HepG2 (cell line): ENCODE data around the gene NSFL1C.

Experiments
- EP300 ChIP-seq, 3 experiments: sonication (generic) in 1 of 3; formaldehyde crosslinking in 1 of 3; IDR thresholded peaks; 2 replicates each; pipeline versions ENCODE4 v1.5.1 to v1.6.1; 2011 to 2020; ENCODE audit warnings: low read depth in 2 of 3, low read length in 2 of 3, borderline replicate concordance in 1 of 3, improper control_type of control experiment in 1 of 3, mild to moderate bottlenecking in 1 of 3, missing genetic modification reagents in 1 of 3, moderate library complexity in 1 of 3
- EZH2 ChIP-seq: conservative IDR thresholded peaks from 2 replicates; pipeline ENCODE4 v1.6.1; 2012; ENCODE audit warnings: mild to moderate bottlenecking, low read depth, low read length, moderate library complexity
- GMEB2 ChIP-seq: IDR thresholded peaks from 2 replicates; pipeline ENCODE4 v1.6.1; 2016; ENCODE audit warnings: missing biosample characterization, missing genetic modification reagents, low read depth
- PLRG1 ChIP-seq: fragments of 450-650 bp; conservative IDR thresholded peaks from 2 replicates; pipeline ENCODE4 v1.6.1; 2016
- POLR2A ChIP-seq, 2 experiments: IDR thresholded peaks; 2 replicates each; pipeline ENCODE4 v1.6.1; 2011; ENCODE audit warnings: low read depth in 2 of 2, low read length in 2 of 2, mild to moderate bottlenecking in 1 of 2, moderate library complexity in 1 of 2; ENCODE audit not compliant: insufficient read depth in 1 of 2
- SMC3 ChIP-seq: IDR thresholded peaks from 2 replicates; pipeline ENCODE4 v1.6.1; 2011; ENCODE audit warnings: low read length, improper control_type of control experiment
- TAF1 ChIP-seq: sonication (generic); formaldehyde crosslinking; IDR thresholded peaks from 2 replicates; pipeline ENCODE4 v1.4.0; 2020; ENCODE audit warnings: missing genetic modification reagents
- TCF12 ChIP-seq, 2 experiments: fragments of 450-650 bp in 1 of 2; sonication (generic) in 1 of 2; formaldehyde crosslinking in 1 of 2; IDR thresholded peaks; 2 replicates each; pipeline versions ENCODE4 v1.6.1 to v1.8.0; 2017 to 2022; ENCODE audit warnings: antibody characterized with exemption in 1 of 2, mild to moderate bottlenecking in 1 of 2, missing genetic modification reagents in 1 of 2, moderate library complexity in 1 of 2
- TP53 ChIP-seq: sonication (generic); formaldehyde crosslinking; conservative IDR thresholded peaks from 2 replicates; pipeline ENCODE4 v1.4.0; 2020; ENCODE audit warnings: missing genetic modification reagents
- TF ChIP-seq, protein P1 (sequence below): sonication (generic); formaldehyde crosslinking; IDR thresholded peaks from 2 replicates; pipeline ENCODE4 v1.5.0; 2020; ENCODE audit warnings: mild to moderate bottlenecking, missing genetic modification reagents, moderate library complexity
- TF ChIP-seq, protein P2 (sequence below): IDR thresholded peaks from 2 replicates; pipeline ENCODE4 v1.6.1; 2016; ENCODE audit warnings: low read depth, borderline replicate concordance

GRCh38 chr20:1465470-1466210, 1.0 kb downstream of the NSFL1C start:
- TF ChIP-seq, protein P1, sequence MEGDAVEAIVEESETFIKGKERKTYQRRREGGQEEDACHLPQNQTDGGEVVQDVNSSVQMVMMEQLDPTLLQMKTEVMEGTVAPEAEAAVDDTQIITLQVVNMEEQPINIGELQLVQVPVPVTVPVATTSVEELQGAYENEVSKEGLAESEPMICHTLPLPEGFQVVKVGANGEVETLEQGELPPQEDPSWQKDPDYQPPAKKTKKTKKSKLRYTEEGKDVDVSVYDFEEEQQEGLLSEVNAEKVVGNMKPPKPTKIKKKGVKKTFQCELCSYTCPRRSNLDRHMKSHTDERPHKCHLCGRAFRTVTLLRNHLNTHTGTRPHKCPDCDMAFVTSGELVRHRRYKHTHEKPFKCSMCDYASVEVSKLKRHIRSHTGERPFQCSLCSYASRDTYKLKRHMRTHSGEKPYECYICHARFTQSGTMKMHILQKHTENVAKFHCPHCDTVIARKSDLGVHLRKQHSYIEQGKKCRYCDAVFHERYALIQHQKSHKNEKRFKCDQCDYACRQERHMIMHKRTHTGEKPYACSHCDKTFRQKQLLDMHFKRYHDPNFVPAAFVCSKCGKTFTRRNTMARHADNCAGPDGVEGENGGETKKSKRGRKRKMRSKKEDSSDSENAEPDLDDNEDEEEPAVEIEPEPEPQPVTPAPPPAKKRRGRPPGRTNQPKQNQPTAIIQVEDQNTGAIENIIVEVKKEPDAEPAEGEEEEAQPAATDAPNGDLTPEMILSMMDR (CRISPR knock-in tag) = no peak
- TF ChIP-seq TAF1 (CRISPR knock-in tag) (no peak), POLR2A (IDR thresholded peaks at IDR 0.05; ENCODE audit: insufficient read depth in 1 of 2, low read depth in 2 of 2, low read length in 2 of 2) (no peak), TCF12 (IDR thresholded peaks at IDR 0.05) (no peak), TCF12 (CRISPR knock-in tag; IDR thresholded peaks at IDR 0.05) (no peak), TP53 (CRISPR knock-in tag) (no peak), GMEB2 (no peak), PLRG1 (no peak), EZH2 (no peak), SMC3 (no peak), EP300 (IDR thresholded peaks at IDR 0.05; ENCODE audit: low read depth in 2 of 2, low read length in 2 of 2) (no peak), EP300 (CRISPR knock-in tag; IDR thresholded peaks at IDR 0.05; ENCODE audit: borderline replicate concordance) (no peak)
- TF ChIP-seq, protein P2, sequence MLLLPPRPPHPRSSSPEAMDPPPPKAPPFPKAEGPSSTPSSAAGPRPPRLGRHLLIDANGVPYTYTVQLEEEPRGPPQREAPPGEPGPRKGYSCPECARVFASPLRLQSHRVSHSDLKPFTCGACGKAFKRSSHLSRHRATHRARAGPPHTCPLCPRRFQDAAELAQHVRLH (CRISPR knock-in tag) = no peak
